AG09319 (cell line): ENCODE data around the gene TBC1D5.

Experiments used
- DNase-seq: peaks from one replicate; pipeline ENCODE4 v3.0.0-alpha.2; 2010; ENCODE audit warnings: low read depth; ENCODE audit errors: extremely low read depth
- CTCF ChIP-seq: IDR thresholded peaks from 2 replicates; pipeline ENCODE4 v1.5.1; 2011; ENCODE audit warnings: low read depth, mild to moderate bottlenecking, inconsistent platforms, low read length, moderate library complexity

The TBC1D5 gene

GRCh38 chr3:17687566-17687965 is 54.9 kb downstream of the TBC1D5 start:
- TF ChIP-seq CTCF: no peak
- no peak for DNase-seq

GRCh38 chr3:17686613-17687012 is 55.8 kb downstream of the TBC1D5 start:
- peak; percentile 4 for TF ChIP-seq CTCF
- no peak for DNase-seq

- no peak for TF ChIP-seq CTCF
- DNase-seq: no peak
Measured at GRCh38 chr3:17683542-17684207, 58.8 kb downstream of the TBC1D5 start.

- TF ChIP-seq CTCF: no peak
- DNase-seq: no peak
Measured at GRCh38 chr3:17680530-17680929, 61.9 kb downstream of the TBC1D5 start.

- no peak for DNase-seq
- TF ChIP-seq CTCF: no peak
Measured at GRCh38 chr3:17678116-17678741, 64.2 kb downstream of the TBC1D5 start.

- DNase-seq: no peak
- no peak for TF ChIP-seq CTCF
Measured at GRCh38 chr3:17674082-17674686, 68.2 kb downstream of the TBC1D5 start.

- no peak for TF ChIP-seq CTCF
- DNase-seq: peak; percentile 5
Measured at GRCh38 chr3:17672506-17672905, 69.9 kb downstream of the TBC1D5 start.
